SHP77 (cell line): ENCODE data around the gene RASSF10.
"Not testable (repeated sequence)": the region's sequence is repeated elsewhere in the genome, so short reads cannot be mapped to it uniquely, and the experiment has no call there.

ENCODE experiments used
- DNase-seq, 2 experiments: peaks; one replicate each; lab custom pipeline; 2025; lab: John Stamatoyannopoulos, UW

The RASSF10 gene

GRCh38 chr11:13026722-13027121 lies 17.6 kb downstream of the RASSF10 start:
- DNase-seq = no peak

GRCh38 chr11:13028322-13028721 lies 19.2 kb downstream of the RASSF10 start:
- no peak for DNase-seq

- no peak for DNase-seq
These were observed 20.8 kb downstream of the RASSF10 start for GRCh38 chr11:13029872-13030271.

- peak in 1 of 2 experiments; percentile 22 for DNase-seq
These were observed 21.7 kb downstream of the RASSF10 start for GRCh38 chr11:13030857-13031256.

- DNase-seq = no peak
These were observed 22.2 kb downstream of the RASSF10 start for GRCh38 chr11:13031349-13031748.

GRCh38 chr11:13033760-13034533 lies 24.8 kb downstream of the RASSF10 start:
- DNase-seq = no peak

GRCh38 chr11:13035711-13036110 lies 26.6 kb downstream of the RASSF10 start:
- DNase-seq = no peak

GRCh38 chr11:13036235-13036634 lies 27.1 kb downstream of the RASSF10 start:
- no peak for DNase-seq

GRCh38 chr11:13038366-13038765 lies 29.2 kb downstream of the RASSF10 start:
- DNase-seq = no peak

GRCh38 chr11:13039126-13039525 lies 30.0 kb downstream of the RASSF10 start:
- no peak for DNase-seq

GRCh38 chr11:13040969-13041561 lies 31.9 kb downstream of the RASSF10 start:
- peak; percentile 7 to 9 for DNase-seq

- DNase-seq = no peak
These were observed 33.8 kb downstream of the RASSF10 start for GRCh38 chr11:13042873-13043342.

- DNase-seq = no peak
These were observed 35.0 kb downstream of the RASSF10 start for GRCh38 chr11:13043912-13044628.

GRCh38 chr11:13045089-13045488 lies 36.0 kb downstream of the RASSF10 start:
- not testable (repeated sequence) for DNase-seq

- no peak for DNase-seq
These were observed 36.6 kb downstream of the RASSF10 start for GRCh38 chr11:13045734-13046133.

- DNase-seq = no peak
These were observed 37.8 kb downstream of the RASSF10 start for GRCh38 chr11:13046637-13047570.

GRCh38 chr11:13047884-13048283 lies 38.8 kb downstream of the RASSF10 start:
- no peak for DNase-seq

- no peak for DNase-seq
These were observed 42.1 kb downstream of the RASSF10 start for GRCh38 chr11:13051257-13051656.

GRCh38 chr11:13052130-13052571 lies 43.0 kb downstream of the RASSF10 start:
- DNase-seq = no peak

GRCh38 chr11:13053255-13053917 lies 44.3 kb downstream of the RASSF10 start:
- no peak for DNase-seq

GRCh38 chr11:13054278-13054677 lies 45.2 kb downstream of the RASSF10 start:
- no peak for DNase-seq
